Type B pancreatic cell (in vitro differentiated cells): Measurements from ENCODE around the gene CEP164. TPM values are rescaled to one million over a fixed set of nuclear protein-coding genes. Genes with fewer than 3 reads are reported as not detected.
A peak's percentile ranks its signal among the peaks of the same experiment; 100 is the strongest.

ENCODE experiments used
- DNase-seq: peaks from one replicate; pipeline ENCODE4 v3.0.0; 2021; ENCODE audit warnings: mixed read lengths; ENCODE audit not compliant: unreplicated experiment; ENCODE audit errors: extremely low spot score
- H3K27ac Mint-ChIP-seq: 2 replicates; pipeline ENCODE4 v1.8.0; 2021; ENCODE audit warnings: mild to moderate bottlenecking, mixed read lengths
- H3K27me3 Mint-ChIP-seq: 2 replicates; pipeline ENCODE4 v1.8.0; 2021; ENCODE audit warnings: mixed read lengths
- H3K36me3 Mint-ChIP-seq: 2 replicates; pipeline ENCODE4 v1.8.0; 2021; ENCODE audit warnings: mixed read lengths
- H3K4me1 Mint-ChIP-seq: one replicate; pipeline ENCODE4 v1.8.0; 2021; ENCODE audit warnings: mixed read lengths; ENCODE audit not compliant: unreplicated experiment
- H3K4me3 Mint-ChIP-seq: 2 replicates; pipeline ENCODE4 v1.8.0; 2021; ENCODE audit warnings: mild to moderate bottlenecking, mixed read lengths
- H3K9me3 Mint-ChIP-seq: 2 replicates; pipeline ENCODE4 v1.8.0; 2021; ENCODE audit warnings: mixed read lengths
- total RNA-seq: library from RNA; stranded (reverse); gene quantifications from 2 replicates; pipeline ENCODE4 v1.2.1, GENCODE V29; 2021; ENCODE audit warnings: low replicate concordance
- TF ChIP-seq, protein P1 (sequence below): fragments of 200-600 bp; sonication (generic); conservative IDR thresholded peaks from 2 replicates; pipeline ENCODE4 v1.5.0; 2021; ENCODE audit warnings: antibody characterized with exemption, mild to moderate bottlenecking

Gene CEP164
- total RNA-seq, 1 donor from 2014 or later, result 42.1 TPM

GRCh38 chr11:117410238-117410637, 82.6 kb downstream of the CEP164 start:
- Mint-ChIP-seq H3K36me3 (peaks cover 32% of the 10 kb centered on the region), H3K27me3 (no peaks in the 10 kb centered on the region), H3K4me3 (no peak overlapping the region), H3K9me3 (peaks cover 5% of the 10 kb centered on the region), H3K27ac (no peak overlapping the region), H3K4me1 (peaks cover 5% of the 10 kb centered on the region)
- DNase-seq, result no peak
- TF ChIP-seq, protein P1, sequence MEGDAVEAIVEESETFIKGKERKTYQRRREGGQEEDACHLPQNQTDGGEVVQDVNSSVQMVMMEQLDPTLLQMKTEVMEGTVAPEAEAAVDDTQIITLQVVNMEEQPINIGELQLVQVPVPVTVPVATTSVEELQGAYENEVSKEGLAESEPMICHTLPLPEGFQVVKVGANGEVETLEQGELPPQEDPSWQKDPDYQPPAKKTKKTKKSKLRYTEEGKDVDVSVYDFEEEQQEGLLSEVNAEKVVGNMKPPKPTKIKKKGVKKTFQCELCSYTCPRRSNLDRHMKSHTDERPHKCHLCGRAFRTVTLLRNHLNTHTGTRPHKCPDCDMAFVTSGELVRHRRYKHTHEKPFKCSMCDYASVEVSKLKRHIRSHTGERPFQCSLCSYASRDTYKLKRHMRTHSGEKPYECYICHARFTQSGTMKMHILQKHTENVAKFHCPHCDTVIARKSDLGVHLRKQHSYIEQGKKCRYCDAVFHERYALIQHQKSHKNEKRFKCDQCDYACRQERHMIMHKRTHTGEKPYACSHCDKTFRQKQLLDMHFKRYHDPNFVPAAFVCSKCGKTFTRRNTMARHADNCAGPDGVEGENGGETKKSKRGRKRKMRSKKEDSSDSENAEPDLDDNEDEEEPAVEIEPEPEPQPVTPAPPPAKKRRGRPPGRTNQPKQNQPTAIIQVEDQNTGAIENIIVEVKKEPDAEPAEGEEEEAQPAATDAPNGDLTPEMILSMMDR, result no peak

- Mint-ChIP-seq H3K4me1 (peaks cover 5% of the 10 kb centered on the region), H3K27ac (no peak overlapping the region), H3K9me3 (peaks cover 4% of the 10 kb centered on the region), H3K4me3 (peak overlapping the region; percentile 31), H3K36me3 (peaks cover 24% of the 10 kb centered on the region), H3K27me3 (no peaks in the 10 kb centered on the region)
- no peak for DNase-seq
- TF ChIP-seq, protein P1, result no peak
Observed at GRCh38 chr11:117410861-117411710, 83.4 kb downstream of the CEP164 start.

DNA sequence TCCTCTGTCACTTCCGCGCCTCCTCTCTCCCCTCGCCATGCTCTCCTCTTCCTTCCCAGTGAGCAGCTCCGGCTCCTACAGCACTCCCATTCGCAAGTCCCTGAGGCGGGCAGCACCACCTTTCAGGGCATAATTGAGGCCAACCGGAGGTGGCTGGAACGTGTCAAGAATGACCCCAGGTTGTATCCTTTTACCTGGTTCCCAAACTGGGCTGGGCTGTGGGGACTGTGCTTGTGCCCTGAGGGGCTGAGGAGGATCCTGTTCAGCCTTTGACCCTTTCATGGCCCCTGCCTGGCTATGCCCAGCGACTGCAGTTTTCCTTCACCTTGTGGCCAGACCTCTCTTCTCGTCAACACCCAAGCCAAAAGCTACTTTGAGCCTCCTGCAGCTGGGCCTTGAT, 84.1 kb downstream of the CEP164 start:
- H3K9me3 Mint-ChIP-seq, result no peaks in the 10 kb centered on the region
- H3K27me3 Mint-ChIP-seq, result peaks cover 3% of the 10 kb centered on the region
- H3K27ac Mint-ChIP-seq, result no peak overlapping the region
- no peak overlapping the region for H3K4me3 Mint-ChIP-seq
- TF ChIP-seq, protein P1, result no peak
- peaks cover 19% of the 10 kb centered on the region for H3K36me3 Mint-ChIP-seq
- no peak for DNase-seq
- peaks cover 5% of the 10 kb centered on the region for H3K4me1 Mint-ChIP-seq

DNA sequence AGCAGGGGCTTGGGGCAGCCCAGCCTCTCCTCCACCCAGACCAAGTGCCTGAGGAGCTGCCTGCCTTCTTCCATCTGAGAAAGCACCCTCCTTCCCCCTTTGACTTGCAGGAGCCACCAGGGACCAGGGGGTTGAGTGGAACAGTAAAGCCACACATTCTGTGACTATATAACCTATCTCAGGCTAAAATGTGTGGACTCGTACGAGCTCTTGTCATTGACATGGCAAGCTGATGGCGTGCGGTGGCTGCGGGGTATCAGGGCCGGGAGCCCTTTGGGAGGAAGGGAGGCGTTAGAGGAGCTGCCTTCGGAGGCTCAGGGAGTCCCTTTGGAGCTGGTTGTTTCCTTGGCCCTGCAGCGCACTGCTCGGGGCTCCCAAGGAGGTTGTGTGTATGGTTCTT, 84.5 kb downstream of the CEP164 start:
- Mint-ChIP-seq H3K9me3 (no peaks in the 10 kb centered on the region), H3K4me1 (peaks cover 5% of the 10 kb centered on the region), H3K4me3 (no peak overlapping the region), H3K27ac (no peak overlapping the region), H3K36me3 (peaks cover 19% of the 10 kb centered on the region), H3K27me3 (peaks cover 3% of the 10 kb centered on the region)
- TF ChIP-seq, protein P1, result no peak
- no peak for DNase-seq

DNA sequence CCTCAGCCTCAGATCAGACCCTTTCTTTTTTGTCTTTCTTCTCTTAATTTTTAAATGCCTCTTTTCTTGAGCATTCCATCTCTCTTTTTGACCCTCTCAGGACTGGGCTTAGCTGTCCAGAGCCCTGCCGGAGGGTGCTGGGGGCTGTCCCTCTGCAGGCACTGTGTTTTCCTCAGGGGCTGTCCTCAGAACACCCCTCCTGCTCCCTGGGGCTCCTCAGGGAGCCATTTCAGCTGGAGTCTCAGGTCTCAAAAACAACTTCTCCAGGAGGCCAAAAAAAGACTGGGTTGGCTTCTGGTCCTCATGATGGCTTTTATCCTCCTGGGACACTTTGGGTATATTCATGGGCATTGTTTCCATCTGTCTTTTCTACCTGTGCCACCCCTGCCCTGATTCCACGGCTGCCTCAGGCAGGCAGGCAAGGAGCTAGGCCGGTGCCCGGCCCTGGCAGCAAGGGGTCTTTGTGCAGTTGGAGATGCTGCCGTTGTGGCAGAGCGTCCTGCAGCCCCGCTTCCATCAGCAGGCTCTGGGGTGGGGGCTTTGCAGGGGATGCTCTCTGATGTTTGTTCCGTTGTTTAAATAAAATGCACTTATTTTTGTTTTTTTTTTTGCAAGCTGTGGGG, 85.1 kb downstream of the CEP164 start:
- H3K36me3 Mint-ChIP-seq, result peaks cover 17% of the 10 kb centered on the region
- TF ChIP-seq, protein P1, result no peak
- DNase-seq, result no peak
- no peak overlapping the region for H3K4me3 Mint-ChIP-seq
- H3K9me3 Mint-ChIP-seq, result no peaks in the 10 kb centered on the region
- H3K27me3 Mint-ChIP-seq, result peaks cover 7% of the 10 kb centered on the region
- H3K4me1 Mint-ChIP-seq, result peaks cover 5% of the 10 kb centered on the region
- no peak overlapping the region for H3K27ac Mint-ChIP-seq
